WI38 (cell line): ENCODE results near the gene QPRT.

ENCODE experiments used
- H3K4me3 ChIP-seq: 2 replicates; pipeline ENCODE4 v1.5.1; 2011; ENCODE audit warnings: low read depth, mild to moderate bottlenecking, control low read depth, low read length
- TF ChIP-seq, protein P1 (sequence below): IDR thresholded peaks from 2 replicates; pipeline ENCODE4 v1.5.1; 2012; ENCODE audit warnings: low read depth, mild to moderate bottlenecking, control low read depth, low read length

Gene QPRT

DNA sequence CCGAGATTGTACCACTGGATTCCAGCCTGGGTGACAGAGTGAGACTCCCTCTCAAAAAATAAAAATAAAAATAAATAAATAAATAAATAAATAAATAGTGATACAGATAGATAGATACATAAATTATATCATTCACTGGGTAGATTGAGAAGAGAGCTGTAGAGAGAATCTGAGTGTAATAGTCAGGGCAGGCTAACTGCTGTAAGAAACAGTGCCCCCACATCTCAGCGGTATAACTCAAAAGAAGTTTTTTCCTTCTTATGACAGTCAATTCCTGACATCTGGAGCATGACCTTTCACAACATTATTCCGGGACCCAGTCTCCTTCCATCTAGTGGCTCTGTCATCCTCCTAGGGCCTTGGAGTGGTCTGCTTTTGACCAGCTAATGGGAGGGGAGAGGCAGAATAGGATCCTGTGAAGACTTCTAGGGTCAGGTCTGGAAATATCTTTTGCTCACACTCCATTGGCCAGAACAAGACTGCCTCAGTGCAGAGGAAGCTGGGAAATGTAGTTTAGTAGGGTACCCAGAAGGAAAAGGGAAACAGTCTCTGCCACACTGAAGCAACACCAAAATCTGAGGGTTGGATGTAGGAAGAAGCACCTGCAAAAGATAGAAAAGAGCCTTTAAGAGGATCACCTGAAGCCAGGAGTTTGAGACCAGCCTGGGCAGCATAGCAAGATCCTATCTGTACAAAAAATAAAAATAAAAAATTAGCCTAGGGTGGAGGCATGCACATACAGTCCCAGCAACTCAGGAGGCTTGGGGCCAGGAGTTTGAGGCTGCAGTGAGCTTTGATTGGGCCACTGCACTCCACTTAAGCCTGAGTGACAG, 3.0 kb upstream of the QPRT start:
- TF ChIP-seq, protein P1, sequence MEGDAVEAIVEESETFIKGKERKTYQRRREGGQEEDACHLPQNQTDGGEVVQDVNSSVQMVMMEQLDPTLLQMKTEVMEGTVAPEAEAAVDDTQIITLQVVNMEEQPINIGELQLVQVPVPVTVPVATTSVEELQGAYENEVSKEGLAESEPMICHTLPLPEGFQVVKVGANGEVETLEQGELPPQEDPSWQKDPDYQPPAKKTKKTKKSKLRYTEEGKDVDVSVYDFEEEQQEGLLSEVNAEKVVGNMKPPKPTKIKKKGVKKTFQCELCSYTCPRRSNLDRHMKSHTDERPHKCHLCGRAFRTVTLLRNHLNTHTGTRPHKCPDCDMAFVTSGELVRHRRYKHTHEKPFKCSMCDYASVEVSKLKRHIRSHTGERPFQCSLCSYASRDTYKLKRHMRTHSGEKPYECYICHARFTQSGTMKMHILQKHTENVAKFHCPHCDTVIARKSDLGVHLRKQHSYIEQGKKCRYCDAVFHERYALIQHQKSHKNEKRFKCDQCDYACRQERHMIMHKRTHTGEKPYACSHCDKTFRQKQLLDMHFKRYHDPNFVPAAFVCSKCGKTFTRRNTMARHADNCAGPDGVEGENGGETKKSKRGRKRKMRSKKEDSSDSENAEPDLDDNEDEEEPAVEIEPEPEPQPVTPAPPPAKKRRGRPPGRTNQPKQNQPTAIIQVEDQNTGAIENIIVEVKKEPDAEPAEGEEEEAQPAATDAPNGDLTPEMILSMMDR: no peak
- H3K4me3 ChIP-seq: no peak overlapping the region

DNA sequence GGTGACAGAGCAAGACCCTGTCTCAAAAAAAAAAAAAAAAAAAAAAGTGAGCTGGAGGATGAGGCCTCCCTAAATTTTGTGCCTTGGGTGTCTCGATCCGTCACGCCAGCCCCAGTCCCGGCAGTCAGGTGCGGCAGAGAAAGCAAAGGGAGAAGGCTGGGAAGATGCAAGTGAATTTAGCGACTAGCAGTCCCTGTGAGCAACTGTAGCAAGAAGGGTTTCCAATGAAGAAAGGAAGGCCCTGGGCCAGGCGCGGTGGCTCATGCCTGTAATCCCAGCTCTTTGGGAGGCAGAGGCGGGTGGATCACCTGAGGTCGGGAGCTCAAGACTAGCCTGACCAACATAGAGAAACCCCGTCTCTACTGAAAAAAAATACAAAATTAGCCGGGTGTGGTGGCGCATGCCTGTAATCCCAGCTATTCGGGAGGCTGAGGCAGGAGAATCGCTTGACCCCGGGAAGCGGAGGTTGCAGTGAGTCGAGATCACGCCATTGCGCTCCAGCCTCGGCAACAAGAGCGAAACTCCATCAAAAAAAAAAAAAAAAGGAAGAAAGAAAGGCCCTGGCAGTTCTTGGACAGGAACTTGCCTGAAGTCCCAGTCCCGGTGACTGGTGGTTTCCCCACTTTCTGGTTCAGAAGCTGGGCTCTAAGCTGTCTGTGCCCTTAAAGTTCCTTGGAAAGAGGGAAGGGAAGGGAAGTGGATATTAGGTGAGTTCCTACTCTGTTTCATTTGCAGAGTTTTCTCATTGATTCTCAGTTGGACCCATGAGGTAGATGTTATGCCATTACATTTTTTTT, 1.8 kb upstream of the QPRT start:
- TF ChIP-seq, protein P1: no peak
- H3K4me3 ChIP-seq: no peak overlapping the region

DNA sequence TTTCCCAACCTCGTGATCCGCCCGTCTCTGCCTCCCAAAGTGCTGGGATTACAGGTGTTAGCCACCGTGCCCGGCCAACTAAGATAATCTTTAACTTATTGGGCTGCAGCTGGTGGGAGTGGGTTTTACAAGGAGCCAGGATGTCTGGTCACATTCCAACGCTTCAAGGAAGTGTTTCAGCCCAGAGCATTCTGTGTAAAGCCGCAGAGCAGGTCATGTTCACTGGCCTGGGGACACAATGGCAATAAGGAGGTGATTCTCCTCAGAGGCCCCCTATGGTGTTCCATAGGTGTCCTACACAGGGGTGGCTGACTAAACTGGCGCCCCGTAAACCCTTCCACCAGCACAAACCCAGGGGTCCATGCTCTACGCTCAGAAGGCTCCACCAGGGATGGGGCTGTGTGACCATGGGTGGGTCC, 1.2 kb downstream of the QPRT start:
- H3K4me3 ChIP-seq: no peak overlapping the region
- TF ChIP-seq, protein P1: no peak

DNA sequence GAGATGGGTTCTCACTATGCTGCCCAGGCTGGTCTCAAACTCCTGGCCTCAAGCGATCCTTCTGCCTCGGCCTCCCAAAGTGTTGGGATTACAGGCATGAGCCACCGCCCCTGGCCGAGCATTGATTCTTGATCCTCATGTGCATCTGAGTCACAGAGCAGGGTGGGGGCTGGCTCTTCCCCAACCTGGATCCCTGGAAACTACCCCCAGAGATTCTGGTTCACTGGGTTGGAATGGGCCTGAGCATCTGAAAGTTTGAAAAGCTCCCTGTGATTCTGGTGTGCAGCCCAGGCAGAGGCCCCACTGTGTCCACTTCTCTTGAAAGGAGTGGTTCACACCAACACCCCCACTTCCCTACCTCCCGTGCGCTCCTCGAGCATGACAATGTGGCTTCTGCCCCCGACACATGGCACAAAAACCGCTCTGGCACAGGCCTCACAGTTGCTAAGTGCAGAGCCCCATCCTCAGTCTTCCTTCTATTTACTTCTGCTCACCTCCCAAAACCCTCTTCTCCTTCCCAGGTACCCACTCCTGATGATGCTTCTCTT, 4.6 kb downstream of the QPRT start:
- TF ChIP-seq, protein P1: no peak
- no peak overlapping the region for H3K4me3 ChIP-seq

DNA sequence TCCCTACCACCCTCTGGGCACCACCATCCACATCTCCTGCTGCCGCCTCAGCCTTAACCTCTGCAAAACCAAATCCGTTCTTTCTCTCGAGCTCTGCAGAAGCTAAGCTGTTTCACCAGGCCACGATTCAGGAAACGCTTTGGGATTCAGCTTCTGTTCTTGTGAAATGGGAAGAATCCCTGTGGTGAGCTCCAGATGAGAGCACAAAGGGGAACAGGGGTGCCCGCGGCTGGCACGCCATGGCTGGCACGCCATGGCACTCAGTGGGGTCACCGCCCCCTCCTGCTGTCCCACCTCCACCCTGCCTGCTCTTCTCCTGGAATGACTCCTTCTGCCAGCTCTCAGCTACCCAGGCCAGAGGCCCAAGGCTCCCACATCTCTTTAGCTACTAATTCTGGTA, 5.7 kb downstream of the QPRT start:
- TF ChIP-seq, protein P1: no peak
- no peak overlapping the region for H3K4me3 ChIP-seq

DNA sequence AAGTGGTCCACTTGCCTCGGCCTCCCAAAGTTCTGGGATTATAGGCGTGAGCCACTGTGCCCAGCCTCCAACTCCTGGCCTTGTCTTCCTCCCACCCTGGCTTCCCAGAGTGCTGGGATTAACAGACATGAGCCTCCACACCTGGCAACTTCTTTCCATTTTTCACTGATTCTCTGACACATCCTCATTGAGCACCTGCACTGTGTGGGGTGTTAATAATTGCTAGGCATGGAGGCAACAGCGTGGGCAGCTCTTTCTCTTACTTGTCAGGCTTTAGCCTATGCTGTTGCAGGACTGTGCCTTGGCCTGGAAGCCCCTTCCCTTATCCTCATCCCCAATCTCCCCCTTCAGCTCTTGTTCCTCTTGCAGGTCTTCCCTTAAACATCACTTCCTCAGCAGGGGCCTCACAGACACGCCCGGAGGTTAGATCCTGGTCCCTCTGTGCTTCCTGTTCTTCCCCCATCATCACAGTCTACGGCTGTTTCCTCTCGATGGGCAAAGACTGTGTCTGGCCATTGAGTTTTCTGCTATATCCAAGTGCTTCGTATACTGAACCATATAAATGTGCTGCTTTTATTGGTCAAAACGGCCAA, 7.9 kb downstream of the QPRT start:
- TF ChIP-seq, protein P1: no peak

DNA sequence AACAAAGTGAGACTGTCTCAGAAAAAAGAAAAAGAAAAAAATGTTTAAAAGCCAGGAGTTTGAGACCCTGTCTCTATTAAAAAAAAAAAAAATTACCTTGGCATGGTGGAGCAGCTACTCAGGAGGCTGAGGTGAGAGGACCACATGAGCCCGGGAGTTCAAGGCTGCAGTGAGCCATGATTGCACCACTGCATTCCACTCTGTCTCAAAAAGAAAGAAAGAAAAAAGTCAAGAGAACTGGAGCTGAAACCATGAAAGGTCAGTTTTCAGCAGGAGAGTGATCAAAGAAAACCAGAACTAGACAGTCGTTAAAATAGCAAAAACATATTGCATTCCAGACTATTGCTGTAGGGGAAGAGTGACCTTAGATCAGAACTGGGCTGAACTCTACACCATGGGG, 8.8 kb downstream of the QPRT start:
- TF ChIP-seq, protein P1: no peak
- H3K4me3 ChIP-seq: no peak overlapping the region

More for the DNA sequence above, 7.9 kb downstream of the QPRT start:
- H3K4me3 ChIP-seq: no peak overlapping the region
